HCT116 (cell line): ENCODE data around the gene SNTG2. TPM values are rescaled to one million over a fixed set of nuclear protein-coding genes. Genes with fewer than 3 reads are reported as not detected.

Experiments
- ATAC-seq: fragments of 200-7000 bp; cut with Tn5 transposase; 2 replicates; pipeline ENCODE4 v1.9.1; 2020; ENCODE audit warnings: mild to moderate bottlenecking, moderate library complexity
- BruUV-seq: library from RNA; stranded (reverse); fragments of 400-500 nt; replicated peaks from 2 replicates; lab custom pipeline; 2021; lab: Mats Ljungman, UMichigan
- CTCF ChIA-PET: fragments of 300-600 bp; sonication (Branson Sonifier 250); formaldehyde crosslinking; loops from one replicate; lab custom pipeline; 2021; ENCODE audit warnings: antibody characterized with exemption; lab: Charles Lee
- POLR2A ChIA-PET: fragments of 300-600, 350-600 bp; sonication (Branson Sonifier 250); formaldehyde crosslinking; loops from one replicate; lab custom pipeline; 2021; ENCODE audit warnings: antibody characterized with exemption; lab: Charles Lee
- RAD21 ChIA-PET, 2 experiments: fragments of 300-600 bp; sonication (Branson Sonifier 250); formaldehyde crosslinking; loops; one replicate each; lab custom pipeline; 2023; ENCODE audit warnings: low total read pairs in 2 of 2; ENCODE audit not compliant: uncharacterized antibody in 2 of 2, unreplicated experiment in 2 of 2, low non-redundant PET in 1 of 2; lab: Charles Lee
- DNase-seq: peaks from one replicate; pipeline ENCODE4 v3.0.0-alpha.2; 2010; ENCODE audit warnings: low read depth, low spot score
- H2AFZ ChIP-seq: fragments of 200-600 bp; shearing (Covaris generic), sonication (generic); 2 replicates; pipeline ENCODE4 v1.6.1; 2017; ENCODE audit warnings: low read depth, mixed run types, mixed read lengths, antibody characterized with exemption, low read length; ENCODE audit not compliant: poor library complexity, severe bottlenecking
- H3K27ac ChIP-seq: 2 replicates; pipeline ENCODE4 v1.5.1; 2012; ENCODE audit warnings: low read depth, low read length
- H3K27me3 ChIP-seq: fragments of 200-600 bp; sonication (generic); 2 replicates; pipeline ENCODE4 v1.6.1; 2016; ENCODE audit warnings: mixed run types, low read length, mixed read lengths; ENCODE audit not compliant: insufficient read depth
- H3K36me3 ChIP-seq, 2 experiments: fragments of 200-500 bp in 1 of 2; fragments of 200-600 bp in 1 of 2; sonication (Bioruptor generic) in 1 of 2; sonication (generic) in 1 of 2; 2 replicates each; pipeline versions ENCODE4 v1.5.1 to v1.6.1; 2014 to 2016; ENCODE audit warnings: low read length in 2 of 2, inconsistent platforms in 1 of 2, mixed read lengths in 1 of 2, mixed run types in 1 of 2; ENCODE audit not compliant: insufficient read depth in 2 of 2, control insufficient read depth in 1 of 2
- H3K4me1 ChIP-seq, 2 experiments: fragments of 200-600 bp in 1 of 2; sonication (generic) in 1 of 2; 2 replicates each; pipeline versions ENCODE4 v1.5.1 to v1.6.1; 2012 to 2017; ENCODE audit warnings: low read length in 2 of 2, inconsistent platforms in 1 of 2, mild to moderate bottlenecking in 1 of 2, mixed read lengths in 1 of 2, mixed run types in 1 of 2, moderate library complexity in 1 of 2; ENCODE audit not compliant: insufficient read depth in 2 of 2, control insufficient read depth in 1 of 2
- H3K4me2 ChIP-seq: fragments of 200-600 bp; sonication (generic); 2 replicates; pipeline ENCODE4 v1.6.1; 2017; ENCODE audit warnings: mixed run types, low read length, mixed read lengths
- H3K4me3 ChIP-seq, 2 experiments: fragments of 200-600 bp in 1 of 2; sonication (generic) in 1 of 2; replicated peaks in 1 of 2; 2 replicates each; pipeline ENCODE4 v1.5.1; 2011 to 2016; ENCODE audit warnings: low read length in 2 of 2, control low read depth in 1 of 2, low read depth in 1 of 2, mild to moderate bottlenecking in 1 of 2, mixed read lengths in 1 of 2, mixed run types in 1 of 2
- H3K79me2 ChIP-seq: fragments of 200-600 bp; sonication (generic); 2 replicates; pipeline ENCODE4 v1.6.1; 2017; ENCODE audit warnings: mild to moderate bottlenecking, mixed run types, low read length, moderate library complexity, mixed read lengths; ENCODE audit not compliant: insufficient read depth
- H3K9ac ChIP-seq: fragments of 200-600 bp; sonication (generic); 2 replicates; pipeline ENCODE4 v1.6.1; 2016; ENCODE audit warnings: low read length, mixed read lengths
- H3K9me2 ChIP-seq: fragments of 200-600 bp; sonication (generic), shearing (Covaris generic); 2 replicates; pipeline ENCODE4 v1.6.1; 2017; ENCODE audit warnings: mixed run types, mild to moderate bottlenecking, moderate library complexity; ENCODE audit not compliant: insufficient read depth
- H3K9me3 ChIP-seq, 2 experiments: fragments of 200-500 bp in 1 of 2; fragments of 200-600 bp in 1 of 2; sonication (Bioruptor generic) in 1 of 2; sonication (generic) in 1 of 2; 2 replicates each; pipeline ENCODE4 v1.6.1; 2014 to 2017; ENCODE audit warnings: low read length in 2 of 2, mixed read lengths in 2 of 2, inconsistent platforms in 1 of 2, low read depth in 1 of 2, mild to moderate bottlenecking in 1 of 2, mixed run types in 1 of 2, moderate library complexity in 1 of 2; ENCODE audit not compliant: control insufficient read depth in 1 of 2, insufficient read depth in 1 of 2
- H4K20me1 ChIP-seq: fragments of 200-600 bp; sonication (generic), shearing (Covaris generic); 2 replicates; pipeline ENCODE4 v1.6.1; 2017; ENCODE audit warnings: mixed run types, mild to moderate bottlenecking, moderate library complexity; ENCODE audit not compliant: insufficient read depth
- CEBPB ChIP-seq: IDR thresholded peaks from 2 replicates; pipeline ENCODE4 v1.6.1; 2012; ENCODE audit warnings: low read depth
- CTCF ChIP-seq, 3 experiments: fragments of 200-600 bp in 1 of 3; sonication (generic) in 1 of 3; IDR thresholded peaks in 2 of 3; conservative IDR thresholded peaks in 1 of 3; 2 replicates each; pipeline ENCODE4 v1.5.1; 2012 to 2017; ENCODE audit warnings: low read depth in 2 of 3, low read length in 2 of 3, antibody characterized with exemption in 1 of 3, borderline replicate concordance in 1 of 3, control low read depth in 1 of 3, mild to moderate bottlenecking in 1 of 3, mixed read lengths in 1 of 3, mixed run types in 1 of 3, moderate library complexity in 1 of 3; ENCODE audit not compliant: insufficient read depth in 1 of 3
- MAX ChIP-seq: IDR thresholded peaks from 2 replicates; pipeline ENCODE4 v1.6.1; 2012
- RAD21 ChIP-seq: IDR thresholded peaks from 2 replicates; pipeline ENCODE4 v1.6.1; 2012; ENCODE audit warnings: low read depth, mild to moderate bottlenecking
- SP1 ChIP-seq: IDR thresholded peaks from 2 replicates; pipeline ENCODE4 v1.6.1; 2012; ENCODE audit warnings: low read depth
- SRF ChIP-seq: IDR thresholded peaks from 2 replicates; pipeline ENCODE4 v1.6.1; 2012; ENCODE audit warnings: low read depth
- YY1 ChIP-seq: IDR thresholded peaks from 2 replicates; pipeline ENCODE4 v1.6.1; 2011; ENCODE audit warnings: low read length, low read depth, moderate library complexity, mild to moderate bottlenecking; ENCODE audit not compliant: insufficient replicate concordance; ENCODE audit errors: extremely low read depth
- ZBTB33 ChIP-seq: IDR thresholded peaks from 2 replicates; pipeline ENCODE4 v1.6.1; 2011; ENCODE audit warnings: mild to moderate bottlenecking, low read length, moderate library complexity; ENCODE audit not compliant: insufficient replicate concordance; ENCODE audit errors: extremely low read depth
- ZNF274 ChIP-seq: fragments of 200-500 bp; sonication (Bioruptor generic); IDR thresholded peaks from 2 replicates; pipeline ENCODE4 v1.6.1; 2014; ENCODE audit warnings: mild to moderate bottlenecking, low read depth, low read length, inconsistent platforms
- intact Hi-C: fragments of 100-400 bp; cut with micrococcal nuclease; formaldehyde crosslinking; loops from 2 replicates; pipeline ENCODE4 v1.10.0; 2022
- total RNA-seq: library from RNA; stranded (reverse); gene quantifications from one replicate; pipeline ENCODE4 v1.2.1, GENCODE V29; 2021; ENCODE audit not compliant: unreplicated experiment

The SNTG2 gene
- total RNA-seq, 1 experiment from 2014 or later, result not detected

- TF ChIP-seq ZBTB33 (no peak), CTCF (IDR thresholded peaks at IDR 0.05 in 2 of 3, conservative IDR thresholded peaks at IDR 0.05 in 1 of 3; ENCODE audit: borderline replicate concordance in 1 of 3, insufficient read depth in 1 of 3, low read depth in 2 of 3, low read length in 2 of 3) (no peak), SRF (no peak), ZNF274 (no peak), MAX (no peak), RAD21 (no peak), YY1 (no peak), CEBPB (no peak), SP1 (no peak)
These were observed 282.6 kb downstream of the SNTG2 start (continued) for GRCh38 chr2:1233281-1233680.

- no peak for DNase-seq
- Histone ChIP-seq H2AFZ (no peak overlapping the region), H3K9me3 (no peaks in the 10 kb centered on the region), H3K4me1 (no peaks in the 10 kb centered on the region), H3K4me2 (no peak overlapping the region), H3K4me3 (no peak overlapping the region), H4K20me1 (no peaks in the 10 kb centered on the region), H3K9ac (no peak overlapping the region), H3K9me2 (no peaks in the 10 kb centered on the region), H3K36me3 (no peaks in the 10 kb centered on the region), H3K27me3 (peaks cover 7% of the 10 kb centered on the region; the same call in 1 of the 2 replicates), H3K79me2 (no peaks in the 10 kb centered on the region), H3K27ac (no peak overlapping the region)
- ChIA-PET POLR2A (no interaction called here), CTCF (no interaction called here), RAD21 (no interaction called here)
- no peak for ATAC-seq
- TF ChIP-seq SP1, result no peak
- TF ChIP-seq MAX, result no peak
- no TSS peak for BruUV-seq
- intact Hi-C loops, result no loop called here
These were observed 284.2 kb downstream of the SNTG2 start for GRCh38 chr2:1234731-1235308.
